ENCODE measurements around the gene CAPN11.

The CAPN11 gene

DNA sequence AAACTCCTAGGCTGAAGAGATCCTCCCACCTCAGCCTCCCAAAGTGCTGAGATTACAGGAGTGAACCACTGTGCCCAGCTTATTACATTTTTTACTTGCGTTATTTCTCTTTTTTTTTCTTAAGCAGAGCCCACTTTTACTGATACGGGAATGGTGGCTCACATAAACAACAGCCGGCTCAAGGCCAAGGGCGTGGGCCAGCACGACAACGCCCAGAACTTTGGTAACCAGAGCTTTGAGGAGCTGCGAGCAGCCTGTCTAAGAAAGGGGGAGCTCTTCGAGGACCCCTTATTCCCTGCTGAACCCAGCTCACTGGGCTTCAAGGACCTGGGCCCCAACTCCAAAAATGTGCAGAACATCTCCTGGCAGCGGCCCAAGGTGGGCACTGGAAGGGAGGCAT is 10.5 kb downstream of the CAPN11 start:
- Histone ChIP-seq H3K27me3 (ENCODE audit: control insufficient read depth, insufficient read depth, low read length) (no peaks in the 10 kb centered on the region), H3K9ac (ENCODE audit: low read length) (no peak overlapping the region), H3K4me3 (ENCODE audit: low read length) (no peak overlapping the region), H3K27ac (ENCODE audit: low read depth, low read length) (no peak overlapping the region), H3K36me3 (ENCODE audit: control insufficient read depth, insufficient read depth, low read length) (no peaks in the 10 kb centered on the region), H3K4me1 (ENCODE audit: control insufficient read depth, insufficient read depth, low read length) (peaks cover 5% of the 10 kb centered on the region)

DNA sequence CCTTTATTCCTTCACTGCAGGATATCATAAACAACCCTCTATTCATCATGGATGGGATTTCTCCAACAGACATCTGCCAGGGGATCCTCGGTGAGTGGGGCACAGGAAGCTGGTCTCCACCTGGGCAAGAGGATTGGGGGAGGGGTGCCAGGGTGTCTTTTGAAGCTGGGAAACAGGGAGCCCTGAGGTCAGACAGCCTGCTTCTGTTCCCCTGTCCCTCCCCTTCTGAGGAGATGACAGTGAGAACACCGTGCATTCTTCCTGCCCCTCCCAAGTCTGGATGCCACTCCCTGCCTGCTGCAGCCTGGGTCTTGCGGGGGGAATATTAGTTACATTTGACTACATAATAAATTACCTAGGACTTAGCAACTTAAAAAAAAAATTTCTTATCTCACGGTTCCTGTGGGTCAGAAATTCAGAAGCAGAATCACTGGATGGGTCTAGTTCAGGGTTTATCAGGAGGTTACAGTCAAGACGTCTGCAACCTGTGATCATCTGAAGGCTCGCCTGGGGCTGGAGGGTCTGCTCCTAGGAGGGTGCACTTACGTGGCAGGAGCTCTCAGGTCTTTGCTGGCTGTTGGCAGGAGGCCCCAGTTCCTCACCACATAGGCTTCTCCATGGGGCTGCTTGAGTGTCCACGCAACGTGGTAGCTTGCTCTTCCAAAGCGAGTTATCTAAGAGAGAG is 11.4 kb downstream of the CAPN11 start:
- no peak overlapping the region for H3K4me3 ChIP-seq (ENCODE audit: low read length)
- peaks cover 5% of the 10 kb centered on the region for H3K4me1 ChIP-seq (ENCODE audit: control insufficient read depth, insufficient read depth, low read length)
- no peak overlapping the region for H3K27ac ChIP-seq (ENCODE audit: low read depth, low read length)
- no peaks in the 10 kb centered on the region for H3K27me3 ChIP-seq (ENCODE audit: control insufficient read depth, insufficient read depth, low read length)
- no peaks in the 10 kb centered on the region for H3K36me3 ChIP-seq (ENCODE audit: control insufficient read depth, insufficient read depth, low read length)
- no peak overlapping the region for H3K9ac ChIP-seq (ENCODE audit: low read length)

GRCh38 chr6:44171899-44172546 is 13.4 kb downstream of the CAPN11 start:
- Histone ChIP-seq H3K4me3 (ENCODE audit: low read length) (no peak overlapping the region), H3K9ac (ENCODE audit: low read length) (no peak overlapping the region), H3K4me1 (ENCODE audit: control insufficient read depth, insufficient read depth, low read length) (peaks cover 5% of the 10 kb centered on the region), H3K27ac (ENCODE audit: low read depth, low read length) (no peak overlapping the region), H3K27me3 (ENCODE audit: control insufficient read depth, insufficient read depth, low read length) (no peaks in the 10 kb centered on the region), H3K36me3 (ENCODE audit: control insufficient read depth, insufficient read depth, low read length) (no peaks in the 10 kb centered on the region)

DNA sequence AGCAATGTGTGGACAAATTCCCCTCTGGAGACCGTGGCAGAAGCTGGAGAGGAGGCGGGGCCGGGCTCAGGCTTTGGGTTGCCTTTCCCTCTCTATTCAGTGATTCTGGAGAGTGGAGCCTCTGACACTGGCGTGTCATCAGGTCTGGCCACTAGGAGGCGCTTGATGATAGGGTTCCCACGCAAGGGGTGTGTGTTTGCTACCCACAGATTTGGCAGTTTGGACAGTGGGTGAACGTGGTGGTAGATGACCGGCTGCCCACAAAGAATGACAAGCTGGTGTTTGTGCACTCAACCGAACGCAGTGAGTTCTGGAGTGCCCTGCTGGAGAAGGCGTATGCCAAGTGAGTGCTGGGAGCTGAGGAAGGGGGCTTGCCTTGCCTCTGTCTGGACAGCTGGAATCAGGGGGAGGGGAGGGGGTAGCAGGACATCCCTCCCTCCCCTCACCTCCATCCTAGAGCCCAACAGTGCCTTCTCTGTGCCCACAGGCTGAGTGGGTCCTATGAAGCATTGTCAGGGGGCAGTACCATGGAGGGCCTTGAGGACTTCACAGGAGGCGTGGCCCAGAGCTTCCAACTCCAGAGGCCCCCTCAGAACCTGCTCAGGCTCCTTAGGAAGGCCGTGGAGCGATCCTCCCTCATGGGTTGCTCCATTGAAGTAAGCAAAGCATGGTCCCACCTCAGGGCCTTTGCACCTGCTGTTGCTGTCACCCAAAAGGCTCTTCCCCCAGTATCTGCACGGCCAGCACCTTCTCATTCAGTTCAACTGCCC is 14.3 kb downstream of the CAPN11 start:
- no peak overlapping the region for H3K4me3 ChIP-seq (ENCODE audit: low read length)
- H3K4me1 ChIP-seq (ENCODE audit: control insufficient read depth, insufficient read depth, low read length): peaks cover 5% of the 10 kb centered on the region
- H3K36me3 ChIP-seq (ENCODE audit: control insufficient read depth, insufficient read depth, low read length): no peaks in the 10 kb centered on the region
- no peak overlapping the region for H3K27ac ChIP-seq (ENCODE audit: low read depth, low read length)
- no peaks in the 10 kb centered on the region for H3K27me3 ChIP-seq (ENCODE audit: control insufficient read depth, insufficient read depth, low read length)
- H3K9ac ChIP-seq (ENCODE audit: low read length): no peak overlapping the region

- Histone ChIP-seq H3K9ac (ENCODE audit: low read length) (no peak overlapping the region), H3K27ac (ENCODE audit: low read depth, low read length) (no peak overlapping the region), H3K36me3 (ENCODE audit: control insufficient read depth, insufficient read depth, low read length) (no peaks in the 10 kb centered on the region), H3K4me3 (ENCODE audit: low read length) (no peak overlapping the region), H3K4me1 (ENCODE audit: control insufficient read depth, insufficient read depth, low read length) (peaks cover 5% of the 10 kb centered on the region), H3K27me3 (ENCODE audit: control insufficient read depth, insufficient read depth, low read length) (no peaks in the 10 kb centered on the region)
Measured at GRCh38 chr6:44176130-44176761, 17.6 kb downstream of the CAPN11 start.

DNA sequence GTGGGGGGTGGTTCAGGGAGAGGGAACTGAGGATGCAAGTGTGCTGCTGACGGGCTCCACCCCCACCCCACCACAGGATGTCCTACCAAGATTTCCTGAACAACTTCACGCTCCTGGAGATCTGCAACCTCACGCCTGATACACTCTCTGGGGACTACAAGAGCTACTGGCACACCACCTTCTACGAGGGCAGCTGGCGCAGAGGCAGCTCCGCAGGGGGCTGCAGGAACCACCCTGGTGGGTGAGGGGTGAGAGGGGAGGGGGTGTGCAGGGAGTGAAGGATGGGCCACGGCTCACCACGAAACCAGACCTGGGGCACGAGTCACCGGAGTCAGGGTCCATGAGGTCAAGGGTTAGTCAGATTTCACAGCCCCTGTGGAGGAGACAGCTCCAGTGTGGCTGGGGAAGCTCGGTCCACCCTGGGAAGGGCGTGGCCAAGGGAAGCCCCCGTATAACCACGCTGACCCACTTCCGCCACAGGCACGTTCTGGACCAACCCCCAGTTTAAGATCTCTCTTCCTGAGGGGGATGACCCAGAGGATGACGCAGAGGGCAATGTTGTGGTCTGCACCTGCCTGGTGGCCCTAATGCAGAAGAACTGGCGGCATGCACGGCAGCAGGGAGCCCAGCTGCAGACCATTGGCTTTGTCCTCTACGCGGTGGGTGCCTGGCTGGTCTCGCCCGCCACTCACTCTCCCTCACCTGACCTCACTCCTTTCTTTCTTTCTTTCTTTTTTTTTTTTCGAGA is 18.3 kb downstream of the CAPN11 start:
- H3K4me1 ChIP-seq (ENCODE audit: control insufficient read depth, insufficient read depth, low read length): peaks cover 5% of the 10 kb centered on the region
- no peak overlapping the region for H3K9ac ChIP-seq (ENCODE audit: low read length)
- no peaks in the 10 kb centered on the region for H3K27me3 ChIP-seq (ENCODE audit: control insufficient read depth, insufficient read depth, low read length)
- no peak overlapping the region for H3K27ac ChIP-seq (ENCODE audit: low read depth, low read length)
- H3K4me3 ChIP-seq (ENCODE audit: low read length): no peak overlapping the region
- H3K36me3 ChIP-seq (ENCODE audit: control insufficient read depth, insufficient read depth, low read length): no peaks in the 10 kb centered on the region

DNA sequence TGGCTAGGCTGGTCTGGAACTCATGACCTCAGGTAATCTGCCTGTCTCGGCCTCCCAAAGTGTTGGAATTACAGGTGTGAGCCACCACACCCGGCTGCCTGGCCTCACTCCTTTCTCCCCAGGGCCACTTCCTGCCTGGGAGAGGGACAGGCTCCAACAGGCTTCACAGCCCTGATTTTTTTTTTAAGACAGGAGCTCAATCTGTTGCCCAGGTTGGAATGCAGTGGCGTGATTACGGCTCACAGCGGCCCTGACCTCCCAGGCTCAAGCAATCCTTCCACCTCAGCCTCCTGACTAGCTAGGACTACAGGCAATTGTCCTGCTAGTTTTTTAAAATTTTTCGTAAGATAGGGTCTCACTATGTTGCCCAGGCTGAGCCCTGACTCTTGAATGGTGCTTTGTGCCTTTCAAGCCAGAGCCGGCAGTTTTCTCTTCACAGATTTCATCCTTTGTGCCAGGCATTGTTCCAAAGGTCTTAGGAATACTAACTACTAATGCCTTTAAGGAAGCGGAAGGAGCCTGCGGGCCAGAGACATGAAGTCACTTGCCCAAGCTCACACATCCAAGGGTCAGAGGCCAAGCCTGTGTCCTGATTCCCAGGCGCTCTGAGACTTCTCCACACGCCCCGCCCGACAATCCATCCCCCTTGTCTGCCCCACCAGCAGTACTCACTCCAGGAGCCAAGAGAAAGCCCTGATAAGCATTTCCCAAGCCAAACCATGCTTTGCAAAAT is 19.2 kb downstream of the CAPN11 start:
- no peaks in the 10 kb centered on the region for H3K36me3 ChIP-seq (ENCODE audit: control insufficient read depth, insufficient read depth, low read length)
- H3K27ac ChIP-seq (ENCODE audit: low read depth, low read length): no peak overlapping the region
- H3K9ac ChIP-seq (ENCODE audit: low read length): no peak overlapping the region
- no peak overlapping the region for H3K4me3 ChIP-seq (ENCODE audit: low read length)
- no peaks in the 10 kb centered on the region for H3K27me3 ChIP-seq (ENCODE audit: control insufficient read depth, insufficient read depth, low read length)
- peaks cover 1% of the 10 kb centered on the region for H3K4me1 ChIP-seq (ENCODE audit: control insufficient read depth, insufficient read depth, low read length)

GRCh38 chr6:44178424-44179071 is 19.9 kb downstream of the CAPN11 start:
- Histone ChIP-seq H3K4me1 (ENCODE audit: control insufficient read depth, insufficient read depth, low read length) (no peaks in the 10 kb centered on the region), H3K4me3 (ENCODE audit: low read length) (no peak overlapping the region), H3K27me3 (ENCODE audit: control insufficient read depth, insufficient read depth, low read length) (no peaks in the 10 kb centered on the region), H3K9ac (ENCODE audit: low read length) (no peak overlapping the region), H3K27ac (ENCODE audit: low read depth, low read length) (no peak overlapping the region), H3K36me3 (ENCODE audit: control insufficient read depth, insufficient read depth, low read length) (no peaks in the 10 kb centered on the region)

DNA sequence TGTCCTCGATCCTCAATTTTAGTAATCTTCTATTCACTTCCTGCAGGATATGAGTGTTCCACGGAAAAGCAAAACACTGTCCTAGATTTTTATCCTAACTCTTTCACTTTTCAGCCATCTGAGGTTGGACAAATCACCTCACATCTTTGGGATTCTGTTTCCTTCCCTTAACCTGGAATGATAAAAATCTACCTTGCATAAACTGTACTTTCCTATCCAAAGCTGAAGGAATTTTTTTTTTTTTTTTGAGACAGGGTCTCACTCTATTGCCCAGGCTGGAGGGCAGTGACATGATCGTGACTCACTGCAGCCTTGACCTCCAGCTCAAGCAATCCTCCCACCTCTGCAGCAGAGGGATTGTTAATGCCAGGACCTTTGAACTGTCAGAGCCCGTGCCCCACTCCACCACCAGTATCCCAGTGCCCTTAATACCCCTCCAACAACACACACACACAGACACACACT is 20.5 kb downstream of the CAPN11 start:
- Histone ChIP-seq H3K27me3 (ENCODE audit: control insufficient read depth, insufficient read depth, low read length) (no peaks in the 10 kb centered on the region), H3K4me3 (ENCODE audit: low read length) (no peak overlapping the region), H3K4me1 (ENCODE audit: control insufficient read depth, insufficient read depth, low read length) (no peaks in the 10 kb centered on the region), H3K36me3 (ENCODE audit: control insufficient read depth, insufficient read depth, low read length) (no peaks in the 10 kb centered on the region), H3K27ac (ENCODE audit: low read depth, low read length) (no peak overlapping the region), H3K9ac (ENCODE audit: low read length) (no peak overlapping the region)

- Histone ChIP-seq H3K9ac (ENCODE audit: low read length) (no peak overlapping the region), H3K4me1 (ENCODE audit: control insufficient read depth, insufficient read depth, low read length) (no peaks in the 10 kb centered on the region), H3K27ac (ENCODE audit: low read depth, low read length) (no peak overlapping the region), H3K27me3 (ENCODE audit: control insufficient read depth, insufficient read depth, low read length) (no peaks in the 10 kb centered on the region), H3K36me3 (ENCODE audit: control insufficient read depth, insufficient read depth, low read length) (no peaks in the 10 kb centered on the region), H3K4me3 (ENCODE audit: low read length) (no peak overlapping the region)
Measured at GRCh38 chr6:44179648-44180047, 21.0 kb downstream of the CAPN11 start.

- H3K9ac ChIP-seq (ENCODE audit: low read length): no peak overlapping the region
- no peaks in the 10 kb centered on the region for H3K36me3 ChIP-seq (ENCODE audit: control insufficient read depth, insufficient read depth, low read length)
Measured at GRCh38 chr6:44180406-44180805, 21.8 kb downstream of the CAPN11 start.

More at GRCh38 chr6:44180406-44180805, 21.8 kb downstream of the CAPN11 start:
- Histone ChIP-seq H3K27ac (ENCODE audit: low read depth, low read length) (no peak overlapping the region), H3K4me1 (ENCODE audit: control insufficient read depth, insufficient read depth, low read length) (no peaks in the 10 kb centered on the region), H3K4me3 (ENCODE audit: low read length) (no peak overlapping the region), H3K27me3 (ENCODE audit: control insufficient read depth, insufficient read depth, low read length) (no peaks in the 10 kb centered on the region)
